ENCODE measurements around the gene ADAMTS2. TPM values are rescaled to one million over a fixed set of nuclear protein-coding genes. Genes with fewer than 3 reads are reported as not detected.

Gene ADAMTS2
- total and polyA plus RNA-seq, 2 of the 8 experiments (the other 6 are each of a cell fraction or from before 2014, with no cell fraction given), result 6.6 to 7.3 TPM

- 85% methylated on average over 12 of the region's 13 CpGs; no CpG with 5 or more reads in 1 of the 2 experiments for WGBS, 2 experiments (ENCODE audit: extremely low coverage in 1 of 2, insufficient coverage in 1 of 2, insufficient read length in 1 of 2, insufficient replicate concordance in 2 of 2, low coverage in 1 of 2, low lambda C conversion rate in 2 of 2, missing lambda C conversion rate in 1 of 2)
- POLR2A ChIA-PET (ENCODE audit: partially characterized antibody), result no interaction called here
- H4K8ac ChIP-seq (ENCODE audit: extremely low read depth, insufficient read depth, low read length), result no peak overlapping the region
- H3K56ac ChIP-seq (replicated peaks; ENCODE audit: insufficient read length, low read depth, low read length), result no peak overlapping the region
- no peak overlapping the region for H2BK12ac ChIP-seq (ENCODE audit: low read depth, low read length)
- H2AK5ac ChIP-seq (ENCODE audit: low read depth, low read length), result no peak overlapping the region
- CTCF ChIA-PET (ENCODE audit: partially characterized antibody), result interaction anchor here (0.6 to 1.2 kb wide), 6 partner anchors 21 to 553 kb away, joined by 3 to 5 read pairs (median 4); no protein-coding TSS in a partner anchor
- H3K27ac ChIP-seq (ENCODE audit: low read depth, low read length), result no peak overlapping the region
- H4K20me1 ChIP-seq (replicated peaks in 1 of 2; ENCODE audit: control insufficient read depth in 1 of 2, insufficient read depth in 2 of 2, low read length in 2 of 2), result peaks cover 0 to 8% of the 10 kb centered on the region in 2 experiments
- 0 out of 2 replicates have a peak overlapping the region, but pooled peaks have one; percentile 55 for H2BK20ac ChIP-seq (ENCODE audit: low read length)
- H3K4me1 ChIP-seq (replicated peaks in 1 of 4; ENCODE audit: control insufficient read depth in 3 of 4, insufficient read depth in 4 of 4, low read length in 3 of 4), result peaks cover 0 to 6% (median 2%) of the 10 kb centered on the region in 4 experiments; a peak in 3 of 7 replicates
- H4K91ac ChIP-seq (replicated peaks; ENCODE audit: insufficient read length, low read length), result peak overlapping the region; percentile 55
- no peak overlapping the region for H4K5ac ChIP-seq (ENCODE audit: insufficient read length, low read depth, low read length)
- H2BK120ac ChIP-seq (replicated peaks; ENCODE audit: low read depth, low read length), result no peak overlapping the region
- DNase-seq (ENCODE audit: low read depth in 1 of 2, low spot score in 2 of 2), result no peak
- FAIRE-seq, result no peak
- H3K23ac ChIP-seq (ENCODE audit: insufficient read length), result no peak overlapping the region
- no peak overlapping the region for H3K18ac ChIP-seq (ENCODE audit: extremely low read depth, low read length)
- H3K23me2 ChIP-seq (ENCODE audit: low read depth, low read length), result peaks cover 2% of the 10 kb centered on the region; the same call in 1 of the 2 replicates
- no peak overlapping the region for H3K9ac ChIP-seq (replicated peaks in 1 of 4; ENCODE audit: extremely low read depth in 1 of 4, low read depth in 3 of 4, low read length in 3 of 4)
- no peak overlapping the region for H3K14ac ChIP-seq (ENCODE audit: insufficient read length)
- H3K4me2 ChIP-seq (ENCODE audit: insufficient read depth in 1 of 2, low read depth in 2 of 2, low read length in 2 of 2), result no peak overlapping the region
- TF ChIP-seq POLR2A (IDR thresholded peaks at IDR 0.05; ENCODE audit: control extremely low read depth in 1 of 2, low read depth in 2 of 2, low read length in 2 of 2) (no peak), EP300 (IDR thresholded peaks at IDR 0.05; ENCODE audit: borderline replicate concordance in 1 of 2, low read depth in 2 of 2, low read length in 2 of 2) (no peak), RBBP5 (IDR thresholded peaks at IDR 0.05; ENCODE audit: borderline replicate concordance, low read depth, low read length) (no peak), ATF3 (IDR thresholded peaks at IDR 0.05; ENCODE audit: insufficient read depth, low read depth, low read length) (no peak), SP4 (IDR thresholded peaks at IDR 0.05; ENCODE audit: low read length) (no peak)
- peaks cover 4% of the 10 kb centered on the region; the same call in 1 of the 2 replicates for H3K79me1 ChIP-seq (ENCODE audit: low read depth, low read length)
- H3K9me3 ChIP-seq (ENCODE audit: insufficient read depth in 2 of 2, low read depth in 1 of 2, low read length in 1 of 2), result no peaks in the 10 kb centered on the region
- no peak overlapping the region for H2BK15ac ChIP-seq (ENCODE audit: low read length)
- no peaks in the 10 kb centered on the region; a peak in 2 of 7 replicates for H3K27me3 ChIP-seq (replicated peaks in 1 of 4; ENCODE audit: control insufficient read depth in 3 of 4, extremely low read depth in 1 of 4, insufficient read depth in 3 of 4, low read length in 3 of 4)
- no peak overlapping the region for H3K4me3 ChIP-seq (ENCODE audit: extremely low read depth in 1 of 4, insufficient read depth in 2 of 4, low read depth in 3 of 4, low read length in 4 of 4)
- H3K36me3 ChIP-seq (ENCODE audit: control insufficient read depth in 2 of 4, insufficient read depth in 4 of 4, low read length in 3 of 4), result no peaks in the 10 kb centered on the region
- no peak overlapping the region for H2BK5ac ChIP-seq (ENCODE audit: low read depth, low read length)
- H2AFZ ChIP-seq (ENCODE audit: low read length), result no peak overlapping the region
- H3K79me2 ChIP-seq (ENCODE audit: control insufficient read depth in 1 of 2, insufficient read depth in 2 of 2, low read length in 2 of 2), result no peaks in the 10 kb centered on the region
- H3K4ac ChIP-seq (replicated peaks; ENCODE audit: insufficient read length, low read depth, low read length), result no peak overlapping the region
Observed at GRCh38 chr5:179321206-179321987, 23.9 kb downstream of the ADAMTS2 start.
